Parathyroid adenoma (tissue), 2 donors: ENCODE results near the gene AHCY.

Experiments
- H2AFZ ChIP-seq: fragments of 300-600 bp; sonication (generic); one replicate; pipeline ENCODE4 v1.7.0; 2017; ENCODE audit warnings: antibody characterized with exemption, mild to moderate bottlenecking
- H3K27ac ChIP-seq: fragments of 300-600 bp; sonication (generic); one replicate; pipeline ENCODE4 v1.7.0; 2017
- H3K27me3 ChIP-seq: fragments of 300-600 bp; sonication (generic); one replicate; pipeline ENCODE4 v1.7.0; 2017; ENCODE audit warnings: low read length; ENCODE audit not compliant: control insufficient read depth, insufficient read depth
- H3K36me3 ChIP-seq: fragments of 300-600 bp; sonication (generic); one replicate; pipeline ENCODE4 v1.7.0; 2017; ENCODE audit warnings: low read length; ENCODE audit not compliant: control insufficient read depth, insufficient read depth
- H3K4me1 ChIP-seq: fragments of 300-600 bp; sonication (generic); one replicate; pipeline ENCODE4 v1.7.0; 2017; ENCODE audit warnings: control low read depth
- H3K4me2 ChIP-seq: fragments of 300-600 bp; sonication (generic); one replicate; pipeline ENCODE4 v1.7.0; 2017; ENCODE audit warnings: low read length
- H3K4me3 ChIP-seq: fragments of 300-600 bp; sonication (generic); one replicate; pipeline ENCODE4 v1.7.0; 2017; ENCODE audit warnings: low read depth, low read length
- H3K79me2 ChIP-seq: fragments of 300-600 bp; sonication (generic); one replicate; pipeline ENCODE4 v1.7.0; 2017; ENCODE audit warnings: control low read depth
- H3K9ac ChIP-seq: fragments of 300-600 bp; sonication (generic); one replicate; pipeline ENCODE4 v1.7.0; 2017; ENCODE audit warnings: mild to moderate bottlenecking
- H3K9me3 ChIP-seq: fragments of 300-600 bp; sonication (generic); one replicate; pipeline ENCODE4 v1.7.0; 2017; ENCODE audit warnings: low read length; ENCODE audit not compliant: control insufficient read depth
- TF ChIP-seq, protein P1 (sequence below): fragments of 300-600 bp; sonication (generic); IDR thresholded peaks from one replicate; pipeline ENCODE4 v1.7.0; 2017; ENCODE audit warnings: antibody characterized with exemption, mild to moderate bottlenecking
- donor health status: primary hyperparathyroidism.

AHCY gene

DNA sequence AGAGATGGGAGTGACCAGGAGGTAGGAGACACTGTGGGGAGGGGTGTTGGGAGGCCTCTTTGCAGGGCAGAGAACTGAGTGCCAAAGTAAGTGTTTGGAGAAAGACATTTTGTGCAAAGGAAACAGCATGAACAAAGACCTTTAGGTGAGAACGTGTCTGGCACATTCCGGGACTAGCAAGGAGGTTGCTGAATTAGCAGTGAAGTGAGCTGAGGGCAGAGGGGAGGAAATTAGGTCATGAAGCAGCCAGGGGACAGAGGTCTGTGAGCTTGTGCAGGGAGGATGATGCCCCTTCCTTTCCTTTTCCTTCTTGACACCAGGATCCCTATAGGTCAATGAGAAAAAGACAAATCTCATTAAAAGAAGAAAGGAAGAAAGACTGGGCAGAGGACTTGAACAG lies 21.4 kb upstream of the AHCY start:
- H3K27ac ChIP-seq, result no peak overlapping the region
- H3K4me1 ChIP-seq, result no peaks in the 10 kb centered on the region
- H3K4me3 ChIP-seq, result no peak overlapping the region
- no peaks in the 10 kb centered on the region for H3K9me3 ChIP-seq
- no peak overlapping the region for H3K9ac ChIP-seq
- no peak overlapping the region for H2AFZ ChIP-seq
- H3K27me3 ChIP-seq, result no peaks in the 10 kb centered on the region
- TF ChIP-seq, protein P1, sequence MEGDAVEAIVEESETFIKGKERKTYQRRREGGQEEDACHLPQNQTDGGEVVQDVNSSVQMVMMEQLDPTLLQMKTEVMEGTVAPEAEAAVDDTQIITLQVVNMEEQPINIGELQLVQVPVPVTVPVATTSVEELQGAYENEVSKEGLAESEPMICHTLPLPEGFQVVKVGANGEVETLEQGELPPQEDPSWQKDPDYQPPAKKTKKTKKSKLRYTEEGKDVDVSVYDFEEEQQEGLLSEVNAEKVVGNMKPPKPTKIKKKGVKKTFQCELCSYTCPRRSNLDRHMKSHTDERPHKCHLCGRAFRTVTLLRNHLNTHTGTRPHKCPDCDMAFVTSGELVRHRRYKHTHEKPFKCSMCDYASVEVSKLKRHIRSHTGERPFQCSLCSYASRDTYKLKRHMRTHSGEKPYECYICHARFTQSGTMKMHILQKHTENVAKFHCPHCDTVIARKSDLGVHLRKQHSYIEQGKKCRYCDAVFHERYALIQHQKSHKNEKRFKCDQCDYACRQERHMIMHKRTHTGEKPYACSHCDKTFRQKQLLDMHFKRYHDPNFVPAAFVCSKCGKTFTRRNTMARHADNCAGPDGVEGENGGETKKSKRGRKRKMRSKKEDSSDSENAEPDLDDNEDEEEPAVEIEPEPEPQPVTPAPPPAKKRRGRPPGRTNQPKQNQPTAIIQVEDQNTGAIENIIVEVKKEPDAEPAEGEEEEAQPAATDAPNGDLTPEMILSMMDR, result no peak
- no peaks in the 10 kb centered on the region for H3K79me2 ChIP-seq
- H3K4me2 ChIP-seq, result no peak overlapping the region
- no peaks in the 10 kb centered on the region for H3K36me3 ChIP-seq

DNA sequence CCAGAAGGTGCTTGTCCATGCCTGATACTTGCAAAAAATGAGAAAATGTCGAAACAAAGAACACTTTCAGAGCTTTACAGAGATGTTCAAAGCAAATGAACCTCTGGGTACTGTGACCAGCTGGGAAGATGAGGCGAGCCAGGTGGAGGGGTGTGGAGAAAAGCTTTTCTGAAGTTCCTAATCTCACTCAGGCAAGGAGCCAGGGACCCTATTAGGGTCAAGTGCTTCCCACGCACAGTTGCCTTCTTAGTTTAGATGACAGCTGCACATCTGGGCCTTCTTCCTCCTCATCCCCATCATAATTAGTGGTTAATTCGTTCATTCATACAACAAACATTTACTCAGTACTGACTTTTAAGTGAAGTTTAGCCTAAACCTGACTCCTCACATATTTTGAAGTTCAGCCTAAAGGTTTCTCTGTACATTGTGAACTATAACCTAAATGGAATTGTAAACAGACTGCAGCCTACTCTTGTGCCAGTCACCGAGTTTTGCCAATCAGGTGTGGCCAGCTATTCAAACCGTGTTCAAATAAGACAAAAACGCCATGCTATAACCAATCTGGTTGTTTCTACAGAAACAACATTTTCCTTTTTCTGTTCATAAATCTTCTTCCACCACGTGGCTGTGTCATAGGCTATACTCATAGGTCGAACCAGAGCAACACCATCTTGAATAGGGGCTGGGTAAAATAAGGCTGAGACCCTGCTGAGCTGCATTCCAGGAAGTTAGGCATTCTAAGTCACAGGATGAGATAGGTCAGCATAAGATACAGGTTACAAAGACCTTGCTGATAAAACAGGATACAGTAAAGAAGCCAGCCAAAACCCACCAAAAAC lies 19.3 kb upstream of the AHCY start:
- Histone ChIP-seq H3K4me1 (no peaks in the 10 kb centered on the region), H3K4me3 (no peak overlapping the region), H3K36me3 (no peaks in the 10 kb centered on the region), H3K4me2 (no peak overlapping the region), H3K9me3 (no peaks in the 10 kb centered on the region), H3K9ac (no peak overlapping the region), H3K27me3 (no peaks in the 10 kb centered on the region), H2AFZ (no peak overlapping the region), H3K79me2 (no peaks in the 10 kb centered on the region), H3K27ac (no peak overlapping the region)
- TF ChIP-seq, protein P1, result no peak

DNA sequence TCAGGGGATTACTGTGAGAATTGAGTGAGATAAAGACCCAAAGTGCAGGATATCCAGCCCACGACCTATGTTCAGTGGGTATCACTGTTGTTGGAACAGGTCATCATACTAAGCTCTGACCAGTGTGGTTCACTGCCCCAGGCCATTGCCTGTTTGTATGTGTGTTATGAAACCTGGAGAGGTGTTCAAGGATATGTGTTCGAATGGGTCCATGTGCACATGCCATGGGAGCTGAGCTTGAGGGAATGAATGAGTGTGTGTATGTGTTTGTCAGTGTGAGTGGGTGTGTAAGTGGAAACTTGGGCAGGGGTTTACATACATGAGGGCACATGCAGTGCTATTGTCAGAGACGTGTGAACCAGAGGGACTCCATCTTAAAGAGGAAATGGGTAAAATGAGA lies 17.7 kb upstream of the AHCY start:
- no peaks in the 10 kb centered on the region for H3K36me3 ChIP-seq
- no peak overlapping the region for H3K9ac ChIP-seq
- no peak overlapping the region for H2AFZ ChIP-seq
- no peaks in the 10 kb centered on the region for H3K27me3 ChIP-seq
- no peak overlapping the region for H3K27ac ChIP-seq
- no peaks in the 10 kb centered on the region for H3K9me3 ChIP-seq
- no peak overlapping the region for H3K4me2 ChIP-seq
- no peaks in the 10 kb centered on the region for H3K79me2 ChIP-seq
- TF ChIP-seq, protein P1, result no peak
- no peaks in the 10 kb centered on the region for H3K4me1 ChIP-seq
- no peak overlapping the region for H3K4me3 ChIP-seq

DNA sequence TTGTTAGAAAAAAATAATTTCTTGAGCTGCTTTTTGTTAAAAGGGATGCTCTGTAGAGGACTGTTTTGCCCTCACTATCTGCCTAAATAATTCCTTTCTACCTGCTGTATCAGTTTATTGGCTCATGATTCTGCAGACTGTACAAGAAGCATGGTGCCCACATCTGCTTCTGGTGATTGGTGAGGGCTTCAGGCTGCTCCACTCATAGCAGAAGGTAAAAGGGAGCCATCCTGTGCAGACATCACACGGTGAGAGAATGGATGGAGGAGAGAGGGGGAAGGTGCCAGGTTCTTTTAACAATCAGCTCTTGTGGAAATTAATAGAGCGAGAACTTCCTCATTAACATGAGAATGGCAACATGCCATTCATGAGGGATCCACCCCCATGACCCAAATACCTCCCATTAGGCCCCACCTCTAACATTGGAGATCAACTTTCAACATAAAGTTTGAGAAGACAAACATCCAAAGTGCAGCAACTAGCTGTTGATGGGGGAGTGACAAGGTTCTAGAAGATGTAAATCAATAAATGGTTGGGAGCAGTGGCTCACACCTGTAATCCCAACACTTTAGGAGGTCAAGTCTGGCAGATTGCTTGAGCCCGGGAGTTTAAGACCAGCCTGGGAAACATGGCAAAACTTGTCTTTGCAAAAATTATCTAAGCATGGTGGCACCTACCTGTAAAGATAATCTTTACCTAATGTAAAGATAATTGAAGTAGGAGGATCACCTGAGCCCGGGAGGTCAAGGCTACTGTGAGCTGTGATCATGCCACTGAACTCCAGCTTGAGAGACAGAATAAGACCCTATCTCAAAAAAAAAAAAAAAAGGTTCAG lies 15.7 kb upstream of the AHCY start:
- Histone ChIP-seq H3K27me3 (no peaks in the 10 kb centered on the region), H2AFZ (no peak overlapping the region), H3K4me1 (no peaks in the 10 kb centered on the region), H3K9ac (no peak overlapping the region), H3K27ac (no peak overlapping the region), H3K79me2 (no peaks in the 10 kb centered on the region), H3K4me2 (no peak overlapping the region), H3K9me3 (no peaks in the 10 kb centered on the region), H3K4me3 (no peak overlapping the region), H3K36me3 (no peaks in the 10 kb centered on the region)
- TF ChIP-seq, protein P1, result no peak
